Endothelial cell of umbilical vein (primary cell): ENCODE data around the gene XIRP2. TPM values are rescaled to one million over a fixed set of nuclear protein-coding genes. Genes with fewer than 3 reads are reported as not detected.

ENCODE experiments used
- BruUV-seq: library from RNA; stranded (reverse); fragments of 400-500 nt; replicated peaks from 2 replicates; lab custom pipeline; 2021; lab: Mats Ljungman, UMichigan
- CTCF ChIA-PET: fragments of 300-600, 350-600 bp; sonication (Branson Sonifier 250); formaldehyde crosslinking; loops from one replicate; lab custom pipeline; 2021; ENCODE audit warnings: antibody characterized with exemption, inconsistent platforms; lab: Charles Lee
- POLR2A ChIA-PET: fragments of 300-600, 350-600 bp; sonication (Branson Sonifier 250); formaldehyde crosslinking; loops from one replicate; lab custom pipeline; 2021; ENCODE audit warnings: antibody characterized with exemption, inconsistent platforms; lab: Charles Lee
- DNase-seq: peaks from one replicate; pipeline ENCODE4 v3.0.0-alpha.2; 2011; ENCODE audit warnings: low read depth, low spot score
- FAIRE-seq: peaks from 2 replicates; lab custom pipeline; 2011; peaks lifted over from hg19 to GRCh38; lab: Jason Lieb, UNC
- H2AFZ ChIP-seq: 2 replicates; pipeline ENCODE4 v1.6.0; 2012; ENCODE audit warnings: low read depth, low read length, control low read depth, inconsistent platforms
- H3K27ac ChIP-seq: 2 replicates; pipeline ENCODE4 v1.5.1; 2011; ENCODE audit warnings: low read depth, mild to moderate bottlenecking, control low read depth, low read length, moderate library complexity; ENCODE audit not compliant: insufficient read depth
- H3K27me3 ChIP-seq, 2 experiments: 2 replicates each; pipeline versions ENCODE4 v1.6.0 to v1.6.1; 2011; ENCODE audit warnings: low read length in 2 of 2, mixed read lengths in 1 of 2; ENCODE audit not compliant: control insufficient read depth in 2 of 2, insufficient read depth in 2 of 2
- H3K36me3 ChIP-seq, 2 experiments: 2 replicates in 1 of 2; 3 replicates in 1 of 2; pipeline ENCODE4 v1.5.1; 2011; ENCODE audit warnings: low read length in 2 of 2, mild to moderate bottlenecking in 1 of 2, moderate library complexity in 1 of 2; ENCODE audit not compliant: control insufficient read depth in 2 of 2, insufficient read depth in 2 of 2; ENCODE audit errors: extremely low read depth in 1 of 2
- H3K4me1 ChIP-seq: 3 replicates; pipeline ENCODE4 v1.5.1; 2011; ENCODE audit warnings: mild to moderate bottlenecking, low read length; ENCODE audit not compliant: control insufficient read depth, insufficient read depth; ENCODE audit errors: extremely low read depth
- H3K4me2 ChIP-seq: 2 replicates; pipeline ENCODE4 v1.6.1; 2011; ENCODE audit warnings: low read length, control low read depth, mixed read lengths; ENCODE audit not compliant: insufficient read depth
- H3K4me3 ChIP-seq, 3 experiments: fragments of 200-600 bp in 1 of 3; sonication (generic), shearing (Covaris generic) in 1 of 3; replicated peaks in 1 of 3; 2 replicates each; pipeline ENCODE4 v1.5.1; 2011 to 2016; ENCODE audit warnings: control low read depth in 3 of 3, low read length in 3 of 3, mild to moderate bottlenecking in 2 of 3, inconsistent platforms in 1 of 3, low read depth in 1 of 3, moderate library complexity in 1 of 3; ENCODE audit not compliant: insufficient read depth in 1 of 3
- H3K79me2 ChIP-seq: 2 replicates; pipeline ENCODE4 v1.6.0; 2012; ENCODE audit warnings: low read length, inconsistent platforms; ENCODE audit not compliant: control insufficient read depth, insufficient read depth
- H3K9ac ChIP-seq: replicated peaks from 2 replicates; pipeline ENCODE3; 2011; ENCODE audit warnings: low read length, control low read depth; ENCODE audit not compliant: insufficient read depth; ENCODE audit errors: extremely low read depth
- H3K9me1 ChIP-seq: replicated peaks from 3 replicates; pipeline ENCODE4 v1.6.0; 2011; ENCODE audit warnings: mild to moderate bottlenecking, low read length; ENCODE audit not compliant: control insufficient read depth, insufficient read depth; ENCODE audit errors: extremely low read depth
- H3K9me3 ChIP-seq: replicated peaks from 2 replicates; pipeline ENCODE4 v1.5.1; 2012; ENCODE audit warnings: low read length, inconsistent platforms; ENCODE audit not compliant: control insufficient read depth, insufficient read depth
- H4K20me1 ChIP-seq: replicated peaks from 2 replicates; pipeline ENCODE3; 2011; ENCODE audit warnings: mild to moderate bottlenecking, low read length; ENCODE audit not compliant: control insufficient read depth, insufficient read depth; ENCODE audit errors: extremely low read depth
- EZH2 ChIP-seq: IDR thresholded peaks from 2 replicates; pipeline ENCODE4 v1.6.1; 2012; ENCODE audit warnings: borderline replicate concordance, low read depth, mild to moderate bottlenecking, moderate library complexity, low read length, inconsistent platforms; ENCODE audit not compliant: severe bottlenecking
- FOS ChIP-seq: IDR thresholded peaks from 2 replicates; pipeline ENCODE4 v1.6.1; 2011; ENCODE audit warnings: mild to moderate bottlenecking, low read length, moderate library complexity, borderline replicate concordance; ENCODE audit not compliant: insufficient read depth
- GATA2 ChIP-seq: IDR thresholded peaks from 2 replicates; pipeline ENCODE4 v1.7.0; 2011; ENCODE audit warnings: low read depth, mild to moderate bottlenecking, moderate library complexity, mixed read lengths, low read length; ENCODE audit not compliant: insufficient read length, insufficient read depth
- JUN ChIP-seq: IDR thresholded peaks from 2 replicates; pipeline ENCODE4 v1.6.1; 2011; ENCODE audit warnings: borderline replicate concordance, low read depth; ENCODE audit not compliant: insufficient read length, insufficient read depth
- MYC ChIP-seq: IDR thresholded peaks from one replicate; pipeline ENCODE4 v1.6.1; 2011; ENCODE audit warnings: mild to moderate bottlenecking, low read depth, low read length
- POLR2A ChIP-seq: IDR thresholded peaks from 2 replicates; pipeline ENCODE4 v1.6.1; 2012; ENCODE audit warnings: low read depth, mild to moderate bottlenecking, control low read depth, low read length
- POLR2AphosphoS5 ChIP-seq: IDR thresholded peaks from 2 replicates; pipeline ENCODE4 v1.6.1; 2012; ENCODE audit warnings: low read depth, mild to moderate bottlenecking, control low read depth, low read length, moderate library complexity; ENCODE audit not compliant: insufficient read depth
- dilution Hi-C: fragments of 300-500 bp; cut with MboI; formaldehyde crosslinking; loops from one replicate; pipeline ENCODE4 v1.15.0; 2019; ENCODE audit warnings: low sequenced_read_pairs; ENCODE audit not compliant: extremely low pct_ligation_motif_present
- intact Hi-C: fragments of 100-400 bp; cut with micrococcal nuclease; formaldehyde crosslinking; loops from one replicate; pipeline ENCODE4 v1.10.0; 2022
- polyA plus RNA-seq, 4 experiments: library from polyadenylated mRNA; depleted of rRNA in 3 of 4; stranded (reverse) in 3 of 4; unstranded in 1 of 4; fragments of >200 nt; gene quantifications; 2 replicates each; pipeline versions ENCODE4 v1.2.1 to v1.2.3, GENCODE V29; 2011 to 2012; ENCODE audit warnings: missing spikeins in 1 of 4
- total RNA-seq: library from RNA; stranded (reverse); gene quantifications from 2 replicates; pipeline ENCODE4 v1.2.3, GENCODE V29; 2021
- TF ChIP-seq, protein P1 (sequence below), 2 donors: IDR thresholded peaks; 1 replicate in 1 of 2; 2 replicates in 1 of 2; pipeline ENCODE4 v1.5.1; 2011; ENCODE audit warnings: low read length in 2 of 2, mild to moderate bottlenecking in 2 of 2, moderate library complexity in 2 of 2, control low read depth in 1 of 2, inconsistent platforms in 1 of 2, low read depth in 1 of 2; ENCODE audit not compliant: insufficient read depth in 1 of 2; ENCODE audit errors: extremely low read depth in 1 of 2
- TF ChIP-seq, protein P2 (sequence below): IDR thresholded peaks from 2 replicates; pipeline ENCODE4 v1.6.1; 2011; ENCODE audit not compliant: insufficient read depth, insufficient read length

Gene XIRP2
- total and polyA plus RNA-seq, 2 donors (not counting 3 experiments of a cell fraction or from before 2014, with no cell fraction given): 0.08 to 0.66 TPM

DNA sequence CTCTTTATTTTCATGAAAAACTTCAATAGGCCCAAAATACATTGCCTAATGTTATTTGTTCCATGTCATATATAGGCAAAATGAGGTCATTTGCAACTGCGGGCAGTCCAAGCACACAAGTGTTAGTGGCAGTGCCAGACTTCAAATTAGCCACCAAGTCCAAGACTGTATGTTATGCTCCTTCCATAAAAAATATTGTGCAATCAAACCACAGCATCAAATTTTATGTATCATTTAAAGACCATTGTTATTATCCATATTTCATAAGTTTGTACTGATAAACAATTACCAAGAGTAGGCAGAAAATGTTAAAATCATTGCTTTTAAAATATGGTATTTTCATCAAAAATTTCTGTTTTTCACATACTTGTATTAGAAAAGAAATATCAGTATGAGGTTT, 54.1 kb downstream of the XIRP2 start:
- Histone ChIP-seq H2AFZ (no peak overlapping the region), H3K27ac (no peak overlapping the region), H4K20me1 (no peaks in the 10 kb centered on the region), H3K36me3 (no peaks in the 10 kb centered on the region), H3K4me2 (no peak overlapping the region), H3K27me3 (no peaks in the 10 kb centered on the region), H3K9ac (no peak overlapping the region), H3K4me1 (no peaks in the 10 kb centered on the region), H3K9me1 (no peaks in the 10 kb centered on the region), H3K4me3 (no peak overlapping the region), H3K9me3 (no peaks in the 10 kb centered on the region), H3K79me2 (no peaks in the 10 kb centered on the region)
- no peak for DNase-seq
- TF ChIP-seq POLR2AphosphoS5 (no peak), POLR2A (no peak), GATA2 (no peak), JUN (no peak), EZH2 (no peak), MYC (no peak), FOS (no peak)
- TF ChIP-seq, protein P1, sequence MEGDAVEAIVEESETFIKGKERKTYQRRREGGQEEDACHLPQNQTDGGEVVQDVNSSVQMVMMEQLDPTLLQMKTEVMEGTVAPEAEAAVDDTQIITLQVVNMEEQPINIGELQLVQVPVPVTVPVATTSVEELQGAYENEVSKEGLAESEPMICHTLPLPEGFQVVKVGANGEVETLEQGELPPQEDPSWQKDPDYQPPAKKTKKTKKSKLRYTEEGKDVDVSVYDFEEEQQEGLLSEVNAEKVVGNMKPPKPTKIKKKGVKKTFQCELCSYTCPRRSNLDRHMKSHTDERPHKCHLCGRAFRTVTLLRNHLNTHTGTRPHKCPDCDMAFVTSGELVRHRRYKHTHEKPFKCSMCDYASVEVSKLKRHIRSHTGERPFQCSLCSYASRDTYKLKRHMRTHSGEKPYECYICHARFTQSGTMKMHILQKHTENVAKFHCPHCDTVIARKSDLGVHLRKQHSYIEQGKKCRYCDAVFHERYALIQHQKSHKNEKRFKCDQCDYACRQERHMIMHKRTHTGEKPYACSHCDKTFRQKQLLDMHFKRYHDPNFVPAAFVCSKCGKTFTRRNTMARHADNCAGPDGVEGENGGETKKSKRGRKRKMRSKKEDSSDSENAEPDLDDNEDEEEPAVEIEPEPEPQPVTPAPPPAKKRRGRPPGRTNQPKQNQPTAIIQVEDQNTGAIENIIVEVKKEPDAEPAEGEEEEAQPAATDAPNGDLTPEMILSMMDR (IDR thresholded peaks at IDR 0.05; ENCODE audit: extremely low read depth in 1 of 2, insufficient read depth in 1 of 2, low read depth in 1 of 2, low read length in 2 of 2): no peak
- TF ChIP-seq, protein P2, sequence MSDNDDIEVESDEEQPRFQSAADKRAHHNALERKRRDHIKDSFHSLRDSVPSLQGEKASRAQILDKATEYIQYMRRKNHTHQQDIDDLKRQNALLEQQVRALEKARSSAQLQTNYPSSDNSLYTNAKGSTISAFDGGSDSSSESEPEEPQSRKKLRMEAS: no peak
- CTCF ChIA-PET: no interaction called here
- intact Hi-C loops (no loop called here), dilution Hi-C loops (no loop called here)
- POLR2A ChIA-PET: no interaction called here
- no peak for FAIRE-seq
- BruUV-seq: no TSS peak
